K562 (cell line): ENCODE results near the gene SMIM35. TPM values are rescaled to one million over a fixed set of nuclear protein-coding genes. Genes with fewer than 3 reads are reported as not detected.

Experiments
- BRD4 ChIP-seq: fragments of 200-600 bp; sonication (generic); IDR thresholded peaks from 2 replicates; pipeline ENCODE4 v1.6.1; 2017; ENCODE audit warnings: inconsistent platforms
- HDAC2 ChIP-seq: fragments of 450-650 bp; IDR thresholded peaks from 2 replicates; pipeline ENCODE4 v1.6.1; 2016; ENCODE audit warnings: mild to moderate bottlenecking
- HDAC3 ChIP-seq: fragments of 450-650 bp; IDR thresholded peaks from 2 replicates; pipeline ENCODE4 v1.6.1; 2018; ENCODE audit warnings: borderline replicate concordance, mild to moderate bottlenecking, moderate library complexity; ENCODE audit not compliant: partially characterized antibody
- MEF2A ChIP-seq: IDR thresholded peaks from 2 replicates; pipeline ENCODE4 v1.6.1; 2011; ENCODE audit warnings: low read depth, mild to moderate bottlenecking, low read length, moderate library complexity; ENCODE audit not compliant: control insufficient read depth
- NFXL1 ChIP-seq: fragments of 450-650 bp; formaldehyde crosslinking; IDR thresholded peaks from 2 replicates; pipeline ENCODE4 v1.4.0; 2021; ENCODE audit warnings: mild to moderate bottlenecking
- POLR2AphosphoS2 ChIP-seq: IDR thresholded peaks from 2 replicates; pipeline ENCODE4 v1.6.1; 2012; ENCODE audit warnings: low read length, improper control_type of control experiment
- RFX1 ChIP-seq: fragments of 450-650 bp; IDR thresholded peaks from 2 replicates; pipeline ENCODE4 v1.6.1; 2016; ENCODE audit warnings: mild to moderate bottlenecking, moderate library complexity
- SIN3B ChIP-seq: fragments of 450-650 bp; IDR thresholded peaks from 2 replicates; pipeline ENCODE4 v1.6.1; 2017; ENCODE audit warnings: low read depth, mild to moderate bottlenecking, moderate library complexity
- TEAD1 ChIP-seq, 2 experiments: fragments of 450-650 bp in 1 of 2; sonication (generic) in 1 of 2; formaldehyde crosslinking; IDR thresholded peaks; 2 replicates each; pipeline versions ENCODE4 v1.4.0 to v1.8.0; 2020 to 2022; ENCODE audit warnings: mild to moderate bottlenecking in 2 of 2, missing genetic modification reagents in 1 of 2
- TRIM28 ChIP-seq: fragments of 450-650 bp; IDR thresholded peaks from 2 replicates; pipeline ENCODE4 v1.6.1; 2017
- ZFX ChIP-seq: sonication (generic); formaldehyde crosslinking; IDR thresholded peaks from 2 replicates; pipeline ENCODE4 v1.8.0; 2022; ENCODE audit warnings: mild to moderate bottlenecking, missing genetic modification reagents, moderate library complexity
- ZNF57 ChIP-seq: fragments of 450-650 bp; formaldehyde crosslinking; IDR thresholded peaks from 2 replicates; pipeline ENCODE4 v1.4.0; 2020; ENCODE audit warnings: mild to moderate bottlenecking, moderate library complexity
- ZNF785 ChIP-seq: fragments of 250-450 bp; sonication (Bioruptor Pico); IDR thresholded peaks from 2 replicates; pipeline ENCODE4 v1.4.0; 2020; ENCODE audit warnings: mild to moderate bottlenecking
- polyA plus RNA-seq, 8 experiments: library from polyadenylated mRNA; depleted of rRNA in 4 of 8; stranded (reverse) in 5 of 8; unstranded in 3 of 8; fragments of >200 nt; fragmentation: Nextera tagmentation in 2 of 8; fragmentation: Illumina TruSeq in 1 of 8; extraction: Ambion mirVana in 2 of 8; extraction: Trizol in 1 of 8; gene quantifications; 2 replicates each; pipeline versions ENCODE4 v1.2.1 to v1.2.3, GENCODE V29; 2011 to 2014; ENCODE audit warnings: inconsistent platforms in 1 of 8, missing spikeins in 1 of 8
- total RNA-seq, 7 experiments: library from RNA; depleted of rRNA in 6 of 7; stranded (reverse); fragments of >200 nt in 6 of 7; fragmentation: Illumina TruSeq in 2 of 7; extraction: Trizol in 2 of 7; gene quantifications; 2 replicates each; pipeline versions ENCODE4 v1.2.1 to v1.2.3, GENCODE V29; 2011 to 2021; ENCODE audit warnings: low replicate concordance in 1 of 7
- TF ChIP-seq, protein P1 (sequence below): fragments of 200-600 bp; sonication (generic); IDR thresholded peaks from one replicate; pipeline ENCODE4 v1.6.1; 2012; ENCODE audit warnings: mild to moderate bottlenecking, low read depth, low read length, inconsistent platforms
- TF ChIP-seq, protein P2 (sequence below): sonication (generic); IDR thresholded peaks from 2 replicates; pipeline ENCODE4 v1.6.1; 2016

Gene SMIM35
- total and polyA plus RNA-seq, 9 of the 15 experiments (the other 6 are each of a cell fraction or from before 2014, with no cell fraction given): 0.03 TPM; not detected in 7

DNA sequence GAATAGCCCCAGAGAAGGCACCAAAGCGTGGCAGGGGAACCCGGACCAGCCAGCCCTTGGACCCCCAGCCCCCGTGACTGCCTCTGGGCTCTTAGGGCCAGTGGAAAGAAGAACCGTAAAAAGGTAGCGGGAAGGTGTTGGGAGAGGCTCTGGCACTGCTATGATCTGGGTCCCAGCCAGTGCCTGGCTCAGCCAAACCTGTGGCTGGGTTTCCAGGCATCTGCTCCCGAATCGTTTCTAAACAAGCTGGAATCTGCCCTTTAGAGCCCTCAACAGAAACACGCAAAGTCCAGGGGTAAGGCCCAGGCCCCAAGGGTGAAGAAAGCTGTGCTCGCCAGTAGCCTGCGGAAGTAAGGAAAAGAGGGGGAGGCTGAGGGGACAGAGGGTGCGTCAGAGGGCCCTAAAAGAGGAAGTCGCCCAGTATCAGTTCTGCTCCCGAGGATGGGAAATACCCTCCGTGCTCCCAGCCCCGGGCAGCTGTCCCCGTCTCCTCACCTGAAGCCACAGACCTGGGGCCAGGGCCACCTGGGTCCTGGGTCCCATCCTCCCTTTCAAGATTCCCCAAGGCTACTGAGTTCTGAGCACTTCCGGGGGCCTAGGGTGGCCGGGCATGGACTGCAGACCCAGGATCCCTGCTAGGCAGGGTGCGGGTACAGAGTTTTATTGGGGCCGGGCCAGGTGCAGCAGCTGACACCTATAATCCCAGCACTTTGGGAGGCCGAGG is 75.9 kb downstream of the SMIM35 start (continued):
- TF ChIP-seq, protein P1, sequence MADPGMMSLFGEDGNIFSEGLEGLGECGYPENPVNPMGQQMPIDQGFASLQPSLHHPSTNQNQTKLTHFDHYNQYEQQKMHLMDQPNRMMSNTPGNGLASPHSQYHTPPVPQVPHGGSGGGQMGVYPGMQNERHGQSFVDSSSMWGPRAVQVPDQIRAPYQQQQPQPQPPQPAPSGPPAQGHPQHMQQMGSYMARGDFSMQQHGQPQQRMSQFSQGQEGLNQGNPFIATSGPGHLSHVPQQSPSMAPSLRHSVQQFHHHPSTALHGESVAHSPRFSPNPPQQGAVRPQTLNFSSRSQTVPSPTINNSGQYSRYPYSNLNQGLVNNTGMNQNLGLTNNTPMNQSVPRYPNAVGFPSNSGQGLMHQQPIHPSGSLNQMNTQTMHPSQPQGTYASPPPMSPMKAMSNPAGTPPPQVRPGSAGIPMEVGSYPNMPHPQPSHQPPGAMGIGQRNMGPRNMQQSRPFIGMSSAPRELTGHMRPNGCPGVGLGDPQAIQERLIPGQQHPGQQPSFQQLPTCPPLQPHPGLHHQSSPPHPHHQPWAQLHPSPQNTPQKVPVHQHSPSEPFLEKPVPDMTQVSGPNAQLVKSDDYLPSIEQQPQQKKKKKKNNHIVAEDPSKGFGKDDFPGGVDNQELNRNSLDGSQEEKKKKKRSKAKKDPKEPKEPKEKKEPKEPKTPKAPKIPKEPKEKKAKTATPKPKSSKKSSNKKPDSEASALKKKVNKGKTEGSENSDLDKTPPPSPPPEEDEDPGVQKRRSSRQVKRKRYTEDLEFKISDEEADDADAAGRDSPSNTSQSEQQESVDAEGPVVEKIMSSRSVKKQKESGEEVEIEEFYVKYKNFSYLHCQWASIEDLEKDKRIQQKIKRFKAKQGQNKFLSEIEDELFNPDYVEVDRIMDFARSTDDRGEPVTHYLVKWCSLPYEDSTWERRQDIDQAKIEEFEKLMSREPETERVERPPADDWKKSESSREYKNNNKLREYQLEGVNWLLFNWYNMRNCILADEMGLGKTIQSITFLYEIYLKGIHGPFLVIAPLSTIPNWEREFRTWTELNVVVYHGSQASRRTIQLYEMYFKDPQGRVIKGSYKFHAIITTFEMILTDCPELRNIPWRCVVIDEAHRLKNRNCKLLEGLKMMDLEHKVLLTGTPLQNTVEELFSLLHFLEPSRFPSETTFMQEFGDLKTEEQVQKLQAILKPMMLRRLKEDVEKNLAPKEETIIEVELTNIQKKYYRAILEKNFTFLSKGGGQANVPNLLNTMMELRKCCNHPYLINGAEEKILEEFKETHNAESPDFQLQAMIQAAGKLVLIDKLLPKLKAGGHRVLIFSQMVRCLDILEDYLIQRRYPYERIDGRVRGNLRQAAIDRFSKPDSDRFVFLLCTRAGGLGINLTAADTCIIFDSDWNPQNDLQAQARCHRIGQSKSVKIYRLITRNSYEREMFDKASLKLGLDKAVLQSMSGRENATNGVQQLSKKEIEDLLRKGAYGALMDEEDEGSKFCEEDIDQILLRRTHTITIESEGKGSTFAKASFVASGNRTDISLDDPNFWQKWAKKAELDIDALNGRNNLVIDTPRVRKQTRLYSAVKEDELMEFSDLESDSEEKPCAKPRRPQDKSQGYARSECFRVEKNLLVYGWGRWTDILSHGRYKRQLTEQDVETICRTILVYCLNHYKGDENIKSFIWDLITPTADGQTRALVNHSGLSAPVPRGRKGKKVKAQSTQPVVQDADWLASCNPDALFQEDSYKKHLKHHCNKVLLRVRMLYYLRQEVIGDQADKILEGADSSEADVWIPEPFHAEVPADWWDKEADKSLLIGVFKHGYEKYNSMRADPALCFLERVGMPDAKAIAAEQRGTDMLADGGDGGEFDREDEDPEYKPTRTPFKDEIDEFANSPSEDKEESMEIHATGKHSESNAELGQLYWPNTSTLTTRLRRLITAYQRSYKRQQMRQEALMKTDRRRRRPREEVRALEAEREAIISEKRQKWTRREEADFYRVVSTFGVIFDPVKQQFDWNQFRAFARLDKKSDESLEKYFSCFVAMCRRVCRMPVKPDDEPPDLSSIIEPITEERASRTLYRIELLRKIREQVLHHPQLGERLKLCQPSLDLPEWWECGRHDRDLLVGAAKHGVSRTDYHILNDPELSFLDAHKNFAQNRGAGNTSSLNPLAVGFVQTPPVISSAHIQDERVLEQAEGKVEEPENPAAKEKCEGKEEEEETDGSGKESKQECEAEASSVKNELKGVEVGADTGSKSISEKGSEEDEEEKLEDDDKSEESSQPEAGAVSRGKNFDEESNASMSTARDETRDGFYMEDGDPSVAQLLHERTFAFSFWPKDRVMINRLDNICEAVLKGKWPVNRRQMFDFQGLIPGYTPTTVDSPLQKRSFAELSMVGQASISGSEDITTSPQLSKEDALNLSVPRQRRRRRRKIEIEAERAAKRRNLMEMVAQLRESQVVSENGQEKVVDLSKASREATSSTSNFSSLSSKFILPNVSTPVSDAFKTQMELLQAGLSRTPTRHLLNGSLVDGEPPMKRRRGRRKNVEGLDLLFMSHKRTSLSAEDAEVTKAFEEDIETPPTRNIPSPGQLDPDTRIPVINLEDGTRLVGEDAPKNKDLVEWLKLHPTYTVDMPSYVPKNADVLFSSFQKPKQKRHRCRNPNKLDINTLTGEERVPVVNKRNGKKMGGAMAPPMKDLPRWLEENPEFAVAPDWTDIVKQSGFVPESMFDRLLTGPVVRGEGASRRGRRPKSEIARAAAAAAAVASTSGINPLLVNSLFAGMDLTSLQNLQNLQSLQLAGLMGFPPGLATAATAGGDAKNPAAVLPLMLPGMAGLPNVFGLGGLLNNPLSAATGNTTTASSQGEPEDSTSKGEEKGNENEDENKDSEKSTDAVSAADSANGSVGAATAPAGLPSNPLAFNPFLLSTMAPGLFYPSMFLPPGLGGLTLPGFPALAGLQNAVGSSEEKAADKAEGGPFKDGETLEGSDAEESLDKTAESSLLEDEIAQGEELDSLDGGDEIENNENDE: no peak
- TF ChIP-seq ZNF57 (CRISPR knock-in tag) (no peak), SIN3B (no peak), MEF2A (no peak), POLR2AphosphoS2 (no peak), TEAD1 (CRISPR knock-in tag; IDR thresholded peaks at IDR 0.05) (no peak), ZFX (peak; percentile 28; the same call in 1 of the 2 replicates), BRD4 (0 out of 2 replicates have a peak, but pooled peaks have one; percentile 25), HDAC3 (no peak), HDAC2 (no peak), NFXL1 (CRISPR knock-in tag) (no peak), TRIM28 (no peak), ZNF785 (CRISPR knock-in tag) (no peak), RFX1 (no peak)
- TF ChIP-seq, protein P2, sequence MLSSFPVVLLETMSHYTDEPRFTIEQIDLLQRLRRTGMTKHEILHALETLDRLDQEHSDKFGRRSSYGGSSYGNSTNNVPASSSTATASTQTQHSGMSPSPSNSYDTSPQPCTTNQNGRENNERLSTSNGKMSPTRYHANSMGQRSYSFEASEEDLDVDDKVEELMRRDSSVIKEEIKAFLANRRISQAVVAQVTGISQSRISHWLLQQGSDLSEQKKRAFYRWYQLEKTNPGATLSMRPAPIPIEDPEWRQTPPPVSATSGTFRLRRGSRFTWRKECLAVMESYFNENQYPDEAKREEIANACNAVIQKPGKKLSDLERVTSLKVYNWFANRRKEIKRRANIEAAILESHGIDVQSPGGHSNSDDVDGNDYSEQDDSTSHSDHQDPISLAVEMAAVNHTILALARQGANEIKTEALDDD: no peak
